Thyroid gland (tissue), 4 donors: ENCODE measurements around the gene SLC25A18. TPM values are rescaled to one million over a fixed set of nuclear protein-coding genes. Genes with fewer than 3 reads are reported as not detected.

ENCODE experiments used
- DNase-seq, 2 donors: peaks; one replicate each; pipeline ENCODE4 v3.0.0-alpha.2; 2019
- H3K27ac ChIP-seq, 3 donors: fragments of 200-600 bp; sonication (generic); 1 replicate in 2 of 3; 2 replicates in 1 of 3; pipeline ENCODE4 v1.5.1; 2016 to 2019; ENCODE audit warnings: mild to moderate bottlenecking in 1 of 3, moderate library complexity in 1 of 3
- H3K27me3 ChIP-seq: fragments of 200-600 bp; sonication (generic); one replicate; pipeline ENCODE4 v1.5.1; 2019
- H3K36me3 ChIP-seq, 2 donors: fragments of 200-600 bp; sonication (generic); one replicate each; pipeline ENCODE4 v1.5.1; 2016 to 2019
- H3K4me1 ChIP-seq, 2 donors: fragments of 200-600 bp; sonication (generic); one replicate each; pipeline ENCODE4 v1.5.1; 2017 to 2019
- H3K4me3 ChIP-seq, 3 donors: fragments of 200-600 bp; sonication (generic); replicated peaks in 1 of 3; 1 replicate in 2 of 3; 2 replicates in 1 of 3; pipeline ENCODE4 v1.5.1; 2016; ENCODE audit warnings: mild to moderate bottlenecking in 1 of 3
- H3K9me3 ChIP-seq: fragments of 200-600 bp; sonication (generic); one replicate; pipeline ENCODE4 v1.5.1; 2017
- CTCF ChIP-seq, 6 experiments: fragments of 200-600 bp in 3 of 6; fragments of 450-650 bp in 3 of 6; sonication (generic) in 3 of 6; IDR thresholded peaks; one replicate each; pipeline ENCODE4 v1.5.1; 2016 to 2019; ENCODE audit warnings: antibody characterized with exemption in 6 of 6, mild to moderate bottlenecking in 2 of 6, inconsistent platforms in 1 of 6, moderate library complexity in 1 of 6
- POLR2A ChIP-seq, 2 donors: fragments of 450-650 bp; IDR thresholded peaks; one replicate each; pipeline ENCODE4 v1.6.1; 2017; ENCODE audit warnings: antibody characterized with exemption in 2 of 2, mild to moderate bottlenecking in 2 of 2, moderate library complexity in 1 of 2
- WGBS, 2 donors: methylation state at CpG; one replicate each; pipeline ENCODE4 v1.1.5; 2017; 5-methylcytosine and 5-hydroxymethylcytosine counted together
- intact Hi-C: fragments of 100-400 bp; cut with DNase I; formaldehyde crosslinking; loops from one replicate; pipeline ENCODE4 v1.15.1; 2023
- total RNA-seq, 4 donors: library from RNA; depleted of rRNA; stranded (reverse); fragments of >200 nt; gene quantifications; one replicate each; pipeline ENCODE4 v1.2.3, GENCODE V29; 2016

Gene SLC25A18
- total RNA-seq, 4 donors from 2014 or later: 0.29 to 1.7 (median 0.84) TPM

DNA sequence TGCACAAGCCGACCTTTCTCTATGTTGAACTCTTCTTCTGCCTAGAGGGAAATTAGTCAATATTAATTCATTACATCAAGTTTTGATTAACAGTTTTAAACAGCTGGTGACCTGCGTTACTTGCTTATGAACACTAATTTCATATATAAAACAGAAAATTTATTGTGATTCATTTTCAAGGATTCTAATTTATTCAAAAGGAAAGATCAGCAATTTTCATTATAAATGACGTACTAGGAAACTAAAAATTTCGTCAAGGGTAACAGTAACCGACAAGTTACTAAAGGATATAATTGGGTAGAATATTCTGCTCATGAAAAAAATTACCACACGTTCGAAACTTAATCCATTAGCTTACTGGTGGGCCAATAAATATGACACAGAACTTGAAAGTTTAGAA, 50.0 kb downstream of the SLC25A18 start:
- Histone ChIP-seq H3K36me3 (peaks cover 20 to 36% of the 10 kb centered on the region in 2 donors), H3K4me3 (no peak overlapping the region), H3K4me1 (no peaks in the 10 kb centered on the region), H3K27me3 (no peaks in the 10 kb centered on the region), H3K27ac (no peak overlapping the region), H3K9me3 (no peaks in the 10 kb centered on the region)
- TF ChIP-seq CTCF (IDR thresholded peaks at IDR 0.05) (no peak), POLR2A (IDR thresholded peaks at IDR 0.05) (no peak)
- intact Hi-C loops: no loop called here
- WGBS, 2 donors: 91 to 94% methylated on average over 7 of the region's 7 CpGs
- no peak for DNase-seq

- peak overlapping the region; percentile 94 to 98 (median 97) for H3K4me3 ChIP-seq
- TF ChIP-seq CTCF (IDR thresholded peaks at IDR 0.05): no peak
- no peak for TF ChIP-seq POLR2A (IDR thresholded peaks at IDR 0.05)
- intact Hi-C loops: no loop called here
- H3K4me1 ChIP-seq: peaks cover 14 to 17% of the 10 kb centered on the region in 2 donors
- peak overlapping the region in 2 of 3 donors; percentile 86 to 95 for H3K27ac ChIP-seq
- H3K27me3 ChIP-seq: no peaks in the 10 kb centered on the region
- WGBS, 2 donors: 12 to 13% methylated on average over 17 to 22 of the region's 24 CpGs
- DNase-seq: no peak
- no peaks in the 10 kb centered on the region for H3K9me3 ChIP-seq
- H3K36me3 ChIP-seq: no peaks in the 10 kb centered on the region
Observed at GRCh38 chr22:17627961-17628405, 64.7 kb downstream of the SLC25A18 start.

GRCh38 chr22:17628406-17629172, 65.3 kb downstream of the SLC25A18 start, which contains the start of gene ATP6V1E1:
TSS of gene ATP6V1E1 (minus strand) at chr22:17628749. CDS start at chr22:17628635, 114 bp downstream.
- TF ChIP-seq CTCF (IDR thresholded peaks at IDR 0.05) (no peak), POLR2A (IDR thresholded peaks at IDR 0.05) (peak; percentile 16 to 80)
- intact Hi-C loops: no loop called here
- Histone ChIP-seq H3K4me3 (peak within 1 kb of the TSS; percentile 94 to 98 (median 97)), H3K9me3 (no peaks in the 10 kb centered on the region), H3K36me3 (no peaks in the 10 kb centered on the region), H3K4me1 (peaks cover 17 to 19% of the 10 kb centered on the region in 2 donors), H3K27me3 (no peaks in the 10 kb centered on the region), H3K27ac (peak within 1 kb of the TSS; percentile 80 to 95 (median 86))
- 0 to 1% methylated on average over 37 to 41 of the region's 45 CpGs for WGBS, 2 donors
- DNase-seq: peak; percentile 96 to 97

DNA sequence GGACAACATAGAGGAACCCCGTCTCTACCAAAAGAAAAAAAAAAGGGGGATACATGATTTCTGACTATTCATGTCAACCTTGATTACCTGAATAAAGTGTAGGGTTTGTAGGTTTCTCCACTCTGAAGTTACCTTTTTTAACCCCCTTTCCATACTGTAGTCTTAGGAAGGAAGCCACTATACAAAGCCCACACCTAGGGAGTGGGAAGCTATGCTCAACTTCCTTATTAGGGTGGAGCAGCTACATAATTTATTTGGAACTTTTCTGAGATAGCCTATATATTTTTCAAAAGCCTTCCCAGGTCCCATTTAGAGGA, 65.8 kb downstream of the SLC25A18 start:
- intact Hi-C loops: no loop called here
- no peaks in the 10 kb centered on the region for H3K36me3 ChIP-seq
- no peaks in the 10 kb centered on the region for H3K9me3 ChIP-seq
- peak overlapping the region in 2 of 3 donors; percentile 41 to 98 for H3K4me3 ChIP-seq
- H3K27ac ChIP-seq: peak overlapping the region; percentile 80 to 95 (median 86)
- H3K27me3 ChIP-seq: no peaks in the 10 kb centered on the region
- TF ChIP-seq CTCF (IDR thresholded peaks at IDR 0.05) (no peak), POLR2A (IDR thresholded peaks at IDR 0.05) (no peak)
- DNase-seq: no peak
- peaks cover 17 to 25% of the 10 kb centered on the region in 2 donors for H3K4me1 ChIP-seq
- WGBS, 2 donors: 0% methylated on average over 1 of the region's 1 CpG

DNA sequence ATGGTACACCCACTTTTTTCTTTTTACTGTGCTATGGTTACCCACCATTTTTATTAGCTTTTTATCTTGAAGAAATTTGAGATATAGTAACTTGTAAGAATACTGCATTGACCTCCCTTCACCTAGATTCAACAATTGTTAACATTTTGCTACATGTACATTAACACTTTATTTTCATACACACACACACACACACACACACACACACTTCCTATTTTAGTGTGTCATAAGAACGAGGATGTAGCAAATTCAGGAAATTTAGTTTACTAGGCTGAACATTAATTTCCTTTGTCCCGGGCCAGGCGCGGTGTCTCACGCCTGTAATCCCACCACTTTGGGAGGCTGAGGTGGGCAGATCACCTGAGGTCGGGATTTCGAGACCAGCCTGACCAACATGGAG, 66.3 kb downstream of the SLC25A18 start:
- WGBS, 2 donors: 80 to 87% methylated on average over 7 of the region's 7 CpGs
- Histone ChIP-seq H3K27me3 (no peaks in the 10 kb centered on the region), H3K9me3 (no peaks in the 10 kb centered on the region), H3K4me3 (no peak overlapping the region), H3K36me3 (no peaks in the 10 kb centered on the region), H3K4me1 (peaks cover 17 to 26% of the 10 kb centered on the region in 2 donors), H3K27ac (peak overlapping the region in 2 of 3 donors; percentile 86 to 95)
- TF ChIP-seq CTCF (IDR thresholded peaks at IDR 0.05): no peak
- no peak for TF ChIP-seq POLR2A (IDR thresholded peaks at IDR 0.05)
- intact Hi-C loops: no loop called here
- DNase-seq: no peak
